ENCODE measurements around the gene SLC22A2.

The SLC22A2 gene

DNA sequence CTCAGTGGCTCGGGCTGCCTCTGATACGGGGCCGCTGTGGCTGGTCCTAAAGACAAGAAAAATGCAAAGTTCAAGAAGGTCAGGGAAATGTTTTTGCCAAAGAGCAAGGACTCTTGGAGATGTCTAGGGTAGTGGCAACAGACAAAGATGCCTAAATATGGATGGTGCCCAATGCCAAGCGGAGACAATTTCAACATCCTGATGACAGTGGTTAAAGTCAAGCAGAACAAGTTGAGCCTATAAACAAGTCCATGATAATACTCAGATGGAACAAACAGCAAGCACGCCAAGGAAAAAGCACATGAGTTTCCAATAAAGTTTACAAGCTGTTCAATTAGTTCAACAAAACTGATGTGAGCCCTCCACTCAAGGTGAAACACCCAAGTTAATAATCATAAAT lies 85.9 kb downstream of the SLC22A2 start:
- TF ChIP-seq, protein P1, sequence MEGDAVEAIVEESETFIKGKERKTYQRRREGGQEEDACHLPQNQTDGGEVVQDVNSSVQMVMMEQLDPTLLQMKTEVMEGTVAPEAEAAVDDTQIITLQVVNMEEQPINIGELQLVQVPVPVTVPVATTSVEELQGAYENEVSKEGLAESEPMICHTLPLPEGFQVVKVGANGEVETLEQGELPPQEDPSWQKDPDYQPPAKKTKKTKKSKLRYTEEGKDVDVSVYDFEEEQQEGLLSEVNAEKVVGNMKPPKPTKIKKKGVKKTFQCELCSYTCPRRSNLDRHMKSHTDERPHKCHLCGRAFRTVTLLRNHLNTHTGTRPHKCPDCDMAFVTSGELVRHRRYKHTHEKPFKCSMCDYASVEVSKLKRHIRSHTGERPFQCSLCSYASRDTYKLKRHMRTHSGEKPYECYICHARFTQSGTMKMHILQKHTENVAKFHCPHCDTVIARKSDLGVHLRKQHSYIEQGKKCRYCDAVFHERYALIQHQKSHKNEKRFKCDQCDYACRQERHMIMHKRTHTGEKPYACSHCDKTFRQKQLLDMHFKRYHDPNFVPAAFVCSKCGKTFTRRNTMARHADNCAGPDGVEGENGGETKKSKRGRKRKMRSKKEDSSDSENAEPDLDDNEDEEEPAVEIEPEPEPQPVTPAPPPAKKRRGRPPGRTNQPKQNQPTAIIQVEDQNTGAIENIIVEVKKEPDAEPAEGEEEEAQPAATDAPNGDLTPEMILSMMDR (conservative IDR thresholded peaks at IDR 0.05; ENCODE audit: low read depth, low read length): no peak
- no peak overlapping the region for H3K4me3 ChIP-seq (ENCODE audit: low read depth, low read length)
- no peak for DNase-seq (ENCODE audit: low read depth)

DNA sequence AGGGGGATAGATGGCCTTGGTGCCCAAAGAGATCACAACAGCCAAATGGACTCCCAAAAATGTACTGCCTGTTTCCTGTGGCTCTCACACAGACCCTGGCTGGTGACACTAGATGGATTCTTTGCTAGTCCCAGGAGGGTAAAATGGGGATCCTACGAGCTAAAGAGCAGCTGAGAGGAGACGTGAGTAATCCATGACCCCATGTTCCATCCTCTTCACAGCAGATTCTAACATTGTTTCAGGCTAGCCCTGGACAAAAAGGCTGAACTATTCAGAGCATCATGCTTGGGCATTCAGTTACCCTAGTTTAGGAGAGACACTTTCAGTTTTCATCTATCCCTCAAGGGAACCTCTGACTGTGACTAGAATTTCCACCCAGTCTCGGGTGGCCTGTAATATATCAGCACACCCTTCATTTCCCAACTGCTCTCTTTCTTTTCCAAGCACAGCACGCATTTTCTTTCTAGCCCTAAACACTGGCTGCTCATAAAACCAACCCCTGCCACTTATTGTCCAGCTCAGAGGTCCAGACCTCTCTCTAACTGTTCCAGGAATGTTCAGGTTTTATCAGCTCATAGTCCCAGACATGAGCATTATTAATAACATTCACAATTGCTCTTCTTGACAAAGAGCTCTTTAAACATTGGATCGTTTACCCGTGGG lies 88.5 kb downstream of the SLC22A2 start:
- no peak overlapping the region for H3K4me3 ChIP-seq (ENCODE audit: low read depth, low read length)
- TF ChIP-seq, protein P1 (conservative IDR thresholded peaks at IDR 0.05; ENCODE audit: low read depth, low read length): no peak
- no peak for DNase-seq (ENCODE audit: low read depth)

DNA sequence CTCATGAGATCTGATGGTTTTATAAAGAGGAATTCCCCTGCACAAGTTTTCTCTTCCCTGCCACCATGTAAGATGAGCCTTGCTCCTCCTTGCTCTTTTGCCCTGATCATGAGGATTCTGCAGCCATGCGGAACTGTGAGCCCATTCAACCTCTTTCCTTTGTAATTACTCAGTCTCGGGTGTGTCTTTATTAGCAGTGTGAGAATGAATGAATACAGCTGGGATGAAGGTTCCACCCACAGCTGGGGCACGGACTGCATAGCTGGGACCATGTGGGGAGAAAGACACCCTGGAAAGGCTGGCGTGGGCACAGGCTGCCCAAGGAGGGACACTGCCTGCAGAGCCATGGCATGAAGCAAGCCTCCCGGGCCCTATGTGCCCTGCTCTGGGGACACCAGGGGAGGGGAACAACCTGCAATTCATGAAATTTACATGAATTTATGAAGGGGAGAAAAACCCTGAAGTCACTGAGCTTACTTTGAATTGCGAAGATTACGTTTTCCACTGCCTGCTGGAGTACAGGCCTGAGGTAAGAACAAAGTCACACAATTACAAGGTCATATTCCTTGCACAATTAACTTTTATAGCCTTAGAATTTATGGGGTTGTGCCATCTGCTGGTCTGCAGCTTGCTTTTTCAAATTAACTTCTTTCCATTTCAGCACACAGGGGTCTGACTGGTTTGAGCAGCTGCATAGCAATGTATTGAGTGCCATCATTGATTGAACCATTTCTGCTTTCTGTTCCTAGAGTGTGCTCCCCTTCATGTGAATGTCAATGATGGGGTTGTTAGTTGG lies 90.8 kb downstream of the SLC22A2 start:
- TF ChIP-seq, protein P1 (conservative IDR thresholded peaks at IDR 0.05; ENCODE audit: low read depth, low read length): peak; percentile 14
- DNase-seq (ENCODE audit: low read depth): peak; percentile 7
- H3K4me3 ChIP-seq (ENCODE audit: low read depth, low read length): no peak overlapping the region
